HepG2 (cell line): ENCODE data around the gene GNGT2. TPM values are rescaled to one million over a fixed set of nuclear protein-coding genes. Genes with fewer than 3 reads are reported as not detected.

ENCODE experiments used
- ATAC-seq: fragments of 200-7000 bp; cut with Tn5 transposase; 3 replicates; pipeline ENCODE4 v1.9.1; 2020; ENCODE audit warnings: mild to moderate bottlenecking, moderate library complexity
- BruUV-seq: library from RNA; stranded (reverse); fragments of 400-500 nt; replicated peaks from 2 replicates; lab custom pipeline; 2021; lab: Mats Ljungman, UMichigan
- CTCF ChIA-PET: fragments of 300-600 bp; formaldehyde crosslinking; extraction: SDS; loops from one replicate; lab custom pipeline; 2021; ENCODE audit warnings: low total read pairs, inconsistent platforms, low intra/inter-chr PET ratio; lab: Yijun Ruan, JAX
- POLR2A ChIA-PET: fragments of 350-600 bp; sonication (Branson Sonifier 250); formaldehyde crosslinking; loops from one replicate; lab custom pipeline; 2020; ENCODE audit warnings: antibody characterized with exemption, inconsistent platforms; lab: Yijun Ruan, JAX
- DNase-seq: peaks from one replicate; pipeline ENCODE4 v3.0.0-alpha.2; 2015; ENCODE audit warnings: low spot score
- FAIRE-seq: peaks from 3 replicates; lab custom pipeline; 2011; peaks lifted over from hg19 to GRCh38; lab: Jason Lieb, UNC
- H2AFZ ChIP-seq: one replicate; pipeline ENCODE4 v1.6.1; 2011; ENCODE audit warnings: low read length, inconsistent platforms
- H3K27ac ChIP-seq: fragments of 300-600 bp; 3 replicates; pipeline ENCODE4 v1.8.0; 2011; ENCODE audit warnings: mixed run types, mild to moderate bottlenecking, mixed read lengths, low read length, inconsistent platforms; ENCODE audit not compliant: insufficient read depth; ENCODE audit errors: extremely low read length
- H3K27me3 ChIP-seq, 2 experiments: fragments of 200-600 bp in 1 of 2; 2 replicates in 1 of 2; 3 replicates in 1 of 2; pipeline versions ENCODE4 v1.6.0 to v1.8.0; 2011; ENCODE audit warnings: low read length in 2 of 2, mild to moderate bottlenecking in 2 of 2, moderate library complexity in 2 of 2, inconsistent platforms in 1 of 2; ENCODE audit not compliant: insufficient read depth in 2 of 2, control insufficient read depth in 1 of 2
- H3K36me3 ChIP-seq, 2 experiments: fragments of 200-600 bp in 1 of 2; replicated peaks in 1 of 2; 2 replicates in 1 of 2; 3 replicates in 1 of 2; pipeline versions ENCODE4 v1.5.1 to v1.8.0; 2011; ENCODE audit warnings: low read length in 2 of 2, inconsistent platforms in 1 of 2; ENCODE audit not compliant: insufficient read depth in 2 of 2, control insufficient read depth in 1 of 2
- H3K4me1 ChIP-seq: 2 replicates; pipeline ENCODE4 v1.5.1; 2012; ENCODE audit warnings: low read length, inconsistent platforms; ENCODE audit not compliant: insufficient read depth
- H3K4me2 ChIP-seq: 2 replicates; pipeline ENCODE4 v1.6.0; 2011; ENCODE audit warnings: low read depth, low read length, inconsistent platforms
- H3K4me3 ChIP-seq, 3 experiments: fragments of 200-600 bp in 1 of 3; sonication (generic), shearing (Covaris generic) in 1 of 3; replicated peaks in 1 of 3; 2 replicates each; pipeline ENCODE4 v1.5.1; 2011 to 2016; ENCODE audit warnings: low read length in 3 of 3, inconsistent platforms in 2 of 3, low read depth in 2 of 3, mild to moderate bottlenecking in 2 of 3, control low read depth in 1 of 3, mixed read lengths in 1 of 3; ENCODE audit not compliant: insufficient read depth in 1 of 3
- H3K79me2 ChIP-seq: one replicate; pipeline ENCODE4 v1.6.1; 2011; ENCODE audit warnings: low read length, inconsistent platforms; ENCODE audit not compliant: insufficient read depth
- H3K9ac ChIP-seq: 2 replicates; pipeline ENCODE4 v1.6.0; 2011; ENCODE audit warnings: mild to moderate bottlenecking, low read depth, low read length, inconsistent platforms; ENCODE audit not compliant: insufficient read depth
- H3K9me3 ChIP-seq: 2 replicates; pipeline ENCODE4 v1.5.1; 2012; ENCODE audit warnings: mild to moderate bottlenecking, low read length
- H4K20me1 ChIP-seq: 2 replicates; pipeline ENCODE4 v1.6.0; 2011; ENCODE audit warnings: inconsistent platforms, mild to moderate bottlenecking, low read length, moderate library complexity; ENCODE audit not compliant: insufficient read depth
- GATA4 ChIP-seq: sonication (generic); IDR thresholded peaks from 2 replicates; pipeline ENCODE4 v1.6.1; 2016; ENCODE audit warnings: antibody characterized with exemption, low read depth, borderline replicate concordance
- HMG20A ChIP-seq: IDR thresholded peaks from 2 replicates; pipeline ENCODE4 v1.6.1; 2016; ENCODE audit warnings: borderline replicate concordance
- KAT7 ChIP-seq: IDR thresholded peaks from 2 replicates; pipeline ENCODE4 v1.6.1; 2018; ENCODE audit warnings: borderline replicate concordance, missing compliant biosample characterization
- KDM1A ChIP-seq: IDR thresholded peaks from 2 replicates; pipeline ENCODE4 v1.6.1; 2016; ENCODE audit warnings: missing compliant biosample characterization
- MIER3 ChIP-seq: IDR thresholded peaks from 2 replicates; pipeline ENCODE4 v1.6.1; 2016; ENCODE audit warnings: missing compliant biosample characterization, borderline replicate concordance
- SMARCC2 ChIP-seq: fragments of 450-650 bp; IDR thresholded peaks from 2 replicates; pipeline ENCODE4 v1.6.1; 2017; ENCODE audit warnings: antibody characterized with exemption, mild to moderate bottlenecking
- TBP ChIP-seq: sonication (generic); formaldehyde crosslinking; IDR thresholded peaks from 2 replicates; pipeline ENCODE4 v1.5.0; 2020; ENCODE audit warnings: missing genetic modification reagents
- ZC3H4 ChIP-seq: sonication (generic); formaldehyde crosslinking; IDR thresholded peaks from 2 replicates; pipeline ENCODE4 v1.4.0; 2020; ENCODE audit warnings: missing genetic modification reagents, borderline replicate concordance
- ZFYVE20 ChIP-seq: sonication (generic); formaldehyde crosslinking; IDR thresholded peaks from 2 replicates; pipeline ENCODE4 v1.8.0; 2023; ENCODE audit warnings: low read depth, mild to moderate bottlenecking, moderate library complexity, missing genetic modification reagents, borderline replicate concordance
- ZNF543 ChIP-seq: sonication (generic); formaldehyde crosslinking; IDR thresholded peaks from 2 replicates; pipeline ENCODE4 v1.4.0; 2020; ENCODE audit warnings: mild to moderate bottlenecking, missing genetic modification reagents
- ZNF878 ChIP-seq: sonication (generic); formaldehyde crosslinking; IDR thresholded peaks from 2 replicates; pipeline ENCODE4 v1.8.1; 2023; ENCODE audit warnings: mild to moderate bottlenecking, missing genetic modification reagents, moderate library complexity
- ZNF879 ChIP-seq: sonication (generic); formaldehyde crosslinking; IDR thresholded peaks from 2 replicates; pipeline ENCODE4 v1.8.1; 2023; ENCODE audit warnings: missing genetic modification reagents
- WGBS: methylation state at CpG from one replicate; pipeline ENCODE4 v1.1.6; 2017; ENCODE audit warnings: low lambda C conversion rate; 5-methylcytosine and 5-hydroxymethylcytosine counted together
- in situ Hi-C: cut with HindIII; loops from 2 replicates; pipeline ENCODE4 v1.10.0; 2017; ENCODE audit warnings: low pct_unique_long_range_greater_than_20kb; ENCODE audit not compliant: extremely low pct_ligation_motif_present
- intact Hi-C: fragments of 100-400 bp; cut with micrococcal nuclease; formaldehyde crosslinking; loops from one replicate; pipeline ENCODE4 v1.10.0; 2022; ENCODE audit not compliant: unreplicated experiment
- polyA plus RNA-seq, 8 experiments: library from polyadenylated mRNA; depleted of rRNA in 3 of 8; stranded (reverse) in 7 of 8; unstranded in 1 of 8; fragments of >200 nt; fragmentation: Illumina TruSeq in 4 of 8; extraction: Trizol in 4 of 8; gene quantifications; 2 replicates each; pipeline versions ENCODE4 v1.2.1 to v1.2.3, GENCODE V29; 2011 to 2016; ENCODE audit warnings: low read depth in 4 of 8, missing spikeins in 1 of 8, mixed read lengths in 1 of 8; ENCODE audit not compliant: insufficient read depth in 1 of 8
- total RNA-seq, 5 experiments: library from RNA; depleted of rRNA; stranded (reverse); fragments of >200 nt; fragmentation: Illumina TruSeq; extraction: Trizol; gene quantifications; 2 replicates each; pipeline ENCODE4 v1.2.3, GENCODE V29; 2016; ENCODE audit warnings: low read depth in 1 of 5
- TF ChIP-seq, protein P1 (sequence below): IDR thresholded peaks from 2 replicates; pipeline ENCODE4 v1.6.1; 2016; ENCODE audit warnings: mild to moderate bottlenecking, missing biosample characterization, missing genetic modification reagents
- TF ChIP-seq, protein P2 (sequence below): sonication (generic); formaldehyde crosslinking; IDR thresholded peaks from 2 replicates; pipeline ENCODE4 v1.4.0; 2020; ENCODE audit warnings: mild to moderate bottlenecking, missing genetic modification reagents
- TF ChIP-seq, protein P3 (sequence below): IDR thresholded peaks from 2 replicates; pipeline ENCODE4 v1.6.1; 2018; ENCODE audit warnings: missing genetic modification reagents, mild to moderate bottlenecking, missing compliant biosample characterization
- TF ChIP-seq, protein P4 (sequence below): sonication (generic); formaldehyde crosslinking; IDR thresholded peaks from 2 replicates; pipeline ENCODE4 v1.9.0; 2022; ENCODE audit warnings: missing genetic modification reagents, mild to moderate bottlenecking, borderline replicate concordance
- TF ChIP-seq, protein P5 (sequence below): sonication (generic); formaldehyde crosslinking; IDR thresholded peaks from 2 replicates; pipeline ENCODE4 v1.5.1; 2020; ENCODE audit warnings: missing genetic modification reagents, mild to moderate bottlenecking, borderline replicate concordance

Gene GNGT2
- total and polyA plus RNA-seq, 2 of the 13 experiments (the other 11 are each of a cell fraction or from before 2014, with no cell fraction given) = not detected

DNA sequence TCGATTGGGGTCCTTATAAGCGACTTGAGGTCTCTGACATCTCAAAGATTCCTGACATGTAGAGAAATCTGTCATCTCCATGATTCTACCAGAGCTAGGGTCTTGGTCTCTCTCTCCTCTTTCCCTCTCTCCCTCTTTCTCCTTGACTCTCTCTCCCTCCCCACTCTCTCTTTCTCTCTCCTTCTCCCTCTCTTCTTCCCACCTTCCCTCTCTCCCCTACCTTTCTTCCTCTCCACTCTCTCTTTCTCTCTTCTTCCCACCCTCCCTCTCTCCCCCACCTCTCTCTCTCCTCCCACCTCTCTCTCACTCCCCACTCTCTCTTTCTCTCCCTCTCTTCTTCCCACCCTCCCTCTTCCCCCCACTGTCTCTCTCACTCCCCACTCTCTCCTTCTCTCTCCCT is 45.2 kb downstream of the GNGT2 start (continued):
- TF ChIP-seq, protein P1, sequence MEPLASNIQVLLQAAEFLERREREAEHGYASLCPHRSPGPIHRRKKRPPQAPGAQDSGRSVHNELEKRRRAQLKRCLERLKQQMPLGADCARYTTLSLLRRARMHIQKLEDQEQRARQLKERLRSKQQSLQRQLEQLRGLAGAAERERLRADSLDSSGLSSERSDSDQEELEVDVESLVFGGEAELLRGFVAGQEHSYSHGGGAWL (CRISPR knock-in tag) = no peak
- TF ChIP-seq, protein P2, sequence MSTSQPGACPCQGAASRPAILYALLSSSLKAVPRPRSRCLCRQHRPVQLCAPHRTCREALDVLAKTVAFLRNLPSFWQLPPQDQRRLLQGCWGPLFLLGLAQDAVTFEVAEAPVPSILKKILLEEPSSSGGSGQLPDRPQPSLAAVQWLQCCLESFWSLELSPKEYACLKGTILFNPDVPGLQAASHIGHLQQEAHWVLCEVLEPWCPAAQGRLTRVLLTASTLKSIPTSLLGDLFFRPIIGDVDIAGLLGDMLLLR = no peak
- no peak for TF ChIP-seq KDM1A (CRISPR knock-in tag)
- TF ChIP-seq ZNF878 (CRISPR knock-in tag) = no peak
- no peak for TF ChIP-seq MIER3 (CRISPR knock-in tag)
- TF ChIP-seq TBP (CRISPR knock-in tag) = no peak
- TF ChIP-seq, protein P3, sequence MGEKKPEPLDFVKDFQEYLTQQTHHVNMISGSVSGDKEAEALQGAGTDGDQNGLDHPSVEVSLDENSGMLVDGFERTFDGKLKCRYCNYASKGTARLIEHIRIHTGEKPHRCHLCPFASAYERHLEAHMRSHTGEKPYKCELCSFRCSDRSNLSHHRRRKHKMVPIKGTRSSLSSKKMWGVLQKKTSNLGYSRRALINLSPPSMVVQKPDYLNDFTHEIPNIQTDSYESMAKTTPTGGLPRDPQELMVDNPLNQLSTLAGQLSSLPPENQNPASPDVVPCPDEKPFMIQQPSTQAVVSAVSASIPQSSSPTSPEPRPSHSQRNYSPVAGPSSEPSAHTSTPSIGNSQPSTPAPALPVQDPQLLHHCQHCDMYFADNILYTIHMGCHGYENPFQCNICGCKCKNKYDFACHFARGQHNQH (CRISPR knock-in tag) = no peak
- no peak for TF ChIP-seq HMG20A (CRISPR knock-in tag)

DNA sequence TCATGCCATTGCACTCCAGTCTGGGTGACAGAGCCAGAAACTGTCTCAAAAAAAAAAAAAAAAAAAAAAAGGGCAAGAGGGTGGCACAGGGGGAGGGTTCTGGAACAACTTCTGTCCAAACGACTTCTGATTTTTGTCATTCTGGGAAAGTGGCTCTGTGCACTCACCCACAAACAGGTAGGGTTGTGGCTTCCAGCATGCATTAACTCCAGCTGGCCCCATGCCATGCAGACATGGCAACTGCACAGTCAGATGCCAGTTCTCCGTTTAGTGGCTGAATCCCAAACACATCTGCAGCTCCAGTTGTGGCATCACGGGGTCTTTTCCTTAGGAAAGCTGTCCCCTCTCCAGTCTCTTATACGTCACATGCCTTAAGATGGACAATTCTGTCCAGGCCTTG is 47.5 kb downstream of the GNGT2 start:
- no peak overlapping the region for H3K27ac ChIP-seq
- DNase-seq (no peak), FAIRE-seq (no peak), ATAC-seq (no peak)
- no peaks in the 10 kb centered on the region for H3K9me3 ChIP-seq
- no peaks in the 10 kb centered on the region for H3K36me3 ChIP-seq
- H3K4me1 ChIP-seq = peaks cover 3% of the 10 kb centered on the region; the same call in 1 of the 2 replicates
- H3K4me2 ChIP-seq = no peak overlapping the region
- WGBS = 16% methylated on average over 4 of the region's 4 CpGs
- H3K9ac ChIP-seq = no peak overlapping the region
- H4K20me1 ChIP-seq = no peaks in the 10 kb centered on the region
- intact Hi-C loops (no loop called here), in situ Hi-C loops (no loop called here)
- peaks cover 2 to 51% of the 10 kb centered on the region in 2 experiments; a peak in 4 of 5 replicates for H3K27me3 ChIP-seq
- ChIA-PET POLR2A (no interaction called here), CTCF (no interaction called here)
- H3K79me2 ChIP-seq = no peaks in the 10 kb centered on the region
- no TSS peak for BruUV-seq
- H2AFZ ChIP-seq = no peak overlapping the region
- H3K4me3 ChIP-seq = no peak overlapping the region
- TF ChIP-seq GATA4 = no peak
- TF ChIP-seq ZFYVE20 (CRISPR knock-in tag) = no peak
- no peak for TF ChIP-seq ZNF543 (CRISPR knock-in tag)
- TF ChIP-seq ZNF879 (CRISPR knock-in tag) = no peak
- TF ChIP-seq ZC3H4 = no peak
- no peak for TF ChIP-seq KAT7 (CRISPR knock-in tag)
- TF ChIP-seq, protein P4, sequence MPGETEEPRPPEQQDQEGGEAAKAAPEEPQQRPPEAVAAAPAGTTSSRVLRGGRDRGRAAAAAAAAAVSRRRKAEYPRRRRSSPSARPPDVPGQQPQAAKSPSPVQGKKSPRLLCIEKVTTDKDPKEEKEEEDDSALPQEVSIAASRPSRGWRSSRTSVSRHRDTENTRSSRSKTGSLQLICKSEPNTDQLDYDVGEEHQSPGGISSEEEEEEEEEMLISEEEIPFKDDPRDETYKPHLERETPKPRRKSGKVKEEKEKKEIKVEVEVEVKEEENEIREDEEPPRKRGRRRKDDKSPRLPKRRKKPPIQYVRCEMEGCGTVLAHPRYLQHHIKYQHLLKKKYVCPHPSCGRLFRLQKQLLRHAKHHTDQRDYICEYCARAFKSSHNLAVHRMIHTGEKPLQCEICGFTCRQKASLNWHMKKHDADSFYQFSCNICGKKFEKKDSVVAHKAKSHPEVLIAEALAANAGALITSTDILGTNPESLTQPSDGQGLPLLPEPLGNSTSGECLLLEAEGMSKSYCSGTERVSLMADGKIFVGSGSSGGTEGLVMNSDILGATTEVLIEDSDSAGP (CRISPR knock-in tag) = no peak
- TF ChIP-seq SMARCC2 = no peak
- TF ChIP-seq, protein P5, sequence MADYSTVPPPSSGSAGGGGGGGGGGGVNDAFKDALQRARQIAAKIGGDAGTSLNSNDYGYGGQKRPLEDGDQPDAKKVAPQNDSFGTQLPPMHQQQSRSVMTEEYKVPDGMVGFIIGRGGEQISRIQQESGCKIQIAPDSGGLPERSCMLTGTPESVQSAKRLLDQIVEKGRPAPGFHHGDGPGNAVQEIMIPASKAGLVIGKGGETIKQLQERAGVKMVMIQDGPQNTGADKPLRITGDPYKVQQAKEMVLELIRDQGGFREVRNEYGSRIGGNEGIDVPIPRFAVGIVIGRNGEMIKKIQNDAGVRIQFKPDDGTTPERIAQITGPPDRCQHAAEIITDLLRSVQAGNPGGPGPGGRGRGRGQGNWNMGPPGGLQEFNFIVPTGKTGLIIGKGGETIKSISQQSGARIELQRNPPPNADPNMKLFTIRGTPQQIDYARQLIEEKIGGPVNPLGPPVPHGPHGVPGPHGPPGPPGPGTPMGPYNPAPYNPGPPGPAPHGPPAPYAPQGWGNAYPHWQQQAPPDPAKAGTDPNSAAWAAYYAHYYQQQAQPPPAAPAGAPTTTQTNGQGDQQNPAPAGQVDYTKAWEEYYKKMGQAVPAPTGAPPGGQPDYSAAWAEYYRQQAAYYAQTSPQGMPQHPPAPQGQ = no peak
